DMS153 (cell line): ENCODE data around the gene HOATZ.

ENCODE experiments used
- DNase-seq: peaks from one replicate; lab custom pipeline; 2025; lab: John Stamatoyannopoulos, UW

The HOATZ gene

DNA sequence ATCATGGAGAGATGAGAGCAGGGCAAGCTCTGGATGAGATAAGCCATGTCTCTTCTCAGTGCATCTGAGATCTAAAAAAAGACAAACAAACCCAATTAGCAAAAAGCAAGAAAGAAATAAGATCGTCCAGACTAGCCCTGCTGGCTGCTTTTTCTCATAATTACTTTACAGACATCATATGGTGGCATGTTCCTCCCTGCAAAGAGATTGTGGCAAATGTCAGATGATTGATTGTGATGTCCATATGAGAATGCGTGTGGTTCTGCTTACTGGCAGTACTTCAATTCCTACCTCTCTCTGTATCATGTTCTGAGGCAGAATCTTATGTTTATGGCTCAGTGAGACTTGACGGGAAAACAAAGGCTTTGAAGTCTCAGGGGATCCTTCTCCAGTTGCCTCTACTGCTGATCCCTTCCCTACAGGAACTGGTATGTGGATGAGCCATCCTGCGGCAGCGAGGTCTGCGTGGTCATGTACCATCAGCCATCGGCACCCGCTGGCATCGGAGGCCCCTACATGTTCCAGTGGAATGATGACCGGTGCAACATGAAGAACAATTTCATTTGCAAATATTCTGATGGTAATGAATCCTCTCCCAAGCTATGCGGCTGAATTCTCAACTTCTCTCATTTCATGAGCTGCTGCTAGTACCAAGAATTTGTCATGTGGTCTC lies 34.8 kb downstream of the HOATZ start:
- DNase-seq: no peak

DNA sequence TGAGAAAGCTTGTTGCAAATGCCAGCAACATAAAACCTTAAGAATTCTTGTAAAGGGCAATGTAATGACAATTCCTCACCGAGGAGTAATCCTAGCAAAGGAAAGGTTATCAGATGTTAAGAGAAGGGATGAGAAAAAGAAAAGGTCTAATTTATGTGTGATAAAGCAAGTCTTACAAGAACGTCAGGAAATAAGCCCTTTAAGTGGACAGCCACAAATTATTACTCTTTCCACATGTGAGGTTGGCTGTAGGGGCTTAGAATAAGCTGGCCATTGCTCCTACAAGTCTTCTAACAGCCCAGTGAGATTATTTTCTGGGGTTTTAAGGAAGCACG lies 35.3 kb downstream of the HOATZ start:
- no peak for DNase-seq

DNA sequence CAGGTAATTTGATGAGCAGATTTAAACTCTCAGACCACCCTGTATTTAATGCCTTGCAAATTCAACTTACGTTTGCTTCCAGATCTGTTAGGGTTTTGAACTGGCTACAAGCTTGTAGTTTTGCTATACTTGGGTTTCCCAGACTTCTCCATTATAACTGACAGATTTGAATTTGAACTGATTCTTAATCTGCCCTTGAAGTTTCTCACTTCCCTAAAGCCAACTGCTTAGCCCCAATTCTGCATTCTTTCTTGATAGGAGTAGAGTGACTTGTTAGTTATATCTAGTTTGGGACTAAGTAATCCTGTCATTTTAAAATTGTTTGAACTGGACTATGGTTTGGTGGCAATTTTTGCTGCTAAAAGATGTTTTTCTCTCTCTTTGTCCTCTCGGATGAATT lies 35.7 kb downstream of the HOATZ start:
- DNase-seq: no peak

DNA sequence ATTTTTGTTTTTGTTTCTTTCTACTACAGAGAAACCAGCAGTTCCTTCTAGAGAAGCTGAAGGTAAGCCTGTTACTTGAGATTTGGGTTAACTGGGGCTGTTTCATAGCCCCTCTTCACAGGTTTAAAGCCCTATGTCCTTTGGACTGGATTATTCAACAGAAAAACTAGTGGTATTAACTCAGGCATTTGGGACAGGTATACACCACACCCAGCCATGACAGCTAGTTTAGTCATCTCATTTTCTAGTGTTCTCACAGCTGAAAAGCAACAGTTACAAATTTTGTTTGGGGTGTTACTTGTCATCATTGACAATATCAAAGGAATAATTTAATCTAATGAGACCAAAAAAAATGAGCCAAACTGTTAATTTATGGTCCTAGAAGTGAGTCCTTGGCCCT lies 40.0 kb downstream of the HOATZ start:
- no peak for DNase-seq

DNA sequence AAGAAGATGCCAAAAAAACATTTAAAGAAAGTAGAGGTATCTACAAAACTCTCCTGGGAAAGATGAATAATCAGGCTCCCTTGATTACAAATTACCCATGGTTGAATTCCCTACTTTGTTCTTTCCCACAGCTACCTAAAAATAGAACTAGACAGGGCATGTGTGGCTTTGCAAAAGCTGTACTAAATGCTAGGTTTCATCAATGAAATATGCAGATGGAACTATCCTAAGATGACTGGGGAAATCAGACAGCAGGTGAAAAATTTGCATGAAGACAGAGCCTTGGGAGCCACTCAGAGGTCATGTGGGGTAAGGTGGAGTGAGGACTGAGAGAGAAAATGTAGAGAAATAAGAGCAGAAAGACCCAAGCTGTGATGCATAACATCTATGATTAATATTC lies 40.7 kb downstream of the HOATZ start:
- no peak for DNase-seq

DNA sequence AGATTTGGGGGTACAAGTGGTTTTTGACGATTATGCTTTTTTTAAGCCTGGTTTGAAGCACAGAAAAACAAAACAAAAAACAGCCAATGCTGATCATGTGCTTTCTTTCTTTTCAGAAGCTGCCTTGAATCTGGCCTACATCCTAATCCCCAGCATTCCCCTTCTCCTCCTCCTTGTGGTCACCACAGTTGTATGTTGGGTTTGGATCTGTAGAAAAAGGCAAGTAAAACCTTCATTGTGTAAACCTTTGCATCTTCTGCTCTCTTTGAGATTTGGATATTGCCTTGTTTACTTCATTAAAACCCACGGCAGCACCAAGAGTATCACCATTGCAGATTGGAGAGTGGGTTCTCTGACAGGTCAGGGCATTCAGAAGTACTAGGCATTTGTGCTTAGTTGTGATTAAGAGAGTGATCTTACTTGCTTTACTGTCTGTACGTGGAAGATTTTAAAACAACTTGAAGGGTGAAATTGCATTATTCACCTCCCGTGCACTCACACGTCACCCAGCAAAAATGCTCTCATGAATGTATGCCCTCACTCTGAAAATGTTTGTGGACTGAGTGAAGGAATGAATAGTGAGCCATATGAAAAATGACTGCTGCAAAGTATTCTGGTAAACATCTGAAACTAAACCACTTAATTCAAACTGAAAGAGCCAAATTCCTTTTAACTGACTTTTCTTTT lies 43.0 kb downstream of the HOATZ start:
- DNase-seq: no peak

DNA sequence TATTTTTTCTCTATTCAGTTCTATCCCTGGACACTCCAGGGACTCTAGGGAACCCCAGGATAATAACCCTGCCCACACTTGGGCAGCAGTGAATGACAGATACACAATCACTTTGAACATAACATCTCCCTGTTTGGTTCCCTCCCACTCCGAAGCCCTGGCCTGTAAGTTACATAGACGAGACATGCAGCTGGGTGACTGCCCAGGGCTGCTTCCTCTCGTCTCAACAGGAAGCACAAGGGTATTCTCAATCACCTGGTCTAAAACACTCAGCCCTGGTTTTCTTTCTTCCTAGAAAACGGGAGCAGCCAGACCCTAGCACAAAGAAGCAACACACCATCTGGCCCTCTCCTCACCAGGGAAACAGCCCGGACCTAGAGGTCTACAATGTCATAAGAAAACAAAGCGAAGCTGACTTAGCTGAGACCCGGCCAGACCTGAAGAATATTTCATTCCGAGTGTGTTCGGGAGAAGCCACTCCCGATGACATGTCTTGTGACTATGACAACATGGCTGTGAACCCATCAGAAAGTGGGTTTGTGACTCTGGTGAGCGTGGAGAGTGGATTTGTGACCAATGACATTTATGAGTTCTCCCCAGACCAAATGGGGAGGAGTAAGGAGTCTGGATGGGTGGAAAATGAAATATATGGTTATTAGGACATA lies 45.4 kb downstream of the HOATZ start:
- DNase-seq: no peak

DNA sequence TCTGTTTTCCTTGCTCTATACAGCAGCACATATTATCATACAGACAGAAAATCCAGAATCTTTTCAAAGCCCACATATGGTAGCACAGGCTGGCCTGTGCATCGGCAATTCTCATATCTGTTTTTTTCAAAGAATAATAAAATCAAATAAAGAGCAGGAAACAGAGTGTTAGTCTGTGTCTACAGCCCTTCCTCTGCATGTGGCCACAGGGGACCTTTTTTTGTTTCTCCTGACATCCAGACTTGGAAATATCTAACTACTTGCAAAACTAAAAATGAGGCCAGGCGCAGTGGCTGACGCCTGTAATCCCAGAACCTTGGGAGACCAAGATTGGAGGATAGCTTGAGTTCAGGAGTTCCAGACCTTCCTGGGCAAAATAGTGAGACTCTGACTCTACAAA lies 46.2 kb downstream of the HOATZ start:
- no peak for DNase-seq

DNA sequence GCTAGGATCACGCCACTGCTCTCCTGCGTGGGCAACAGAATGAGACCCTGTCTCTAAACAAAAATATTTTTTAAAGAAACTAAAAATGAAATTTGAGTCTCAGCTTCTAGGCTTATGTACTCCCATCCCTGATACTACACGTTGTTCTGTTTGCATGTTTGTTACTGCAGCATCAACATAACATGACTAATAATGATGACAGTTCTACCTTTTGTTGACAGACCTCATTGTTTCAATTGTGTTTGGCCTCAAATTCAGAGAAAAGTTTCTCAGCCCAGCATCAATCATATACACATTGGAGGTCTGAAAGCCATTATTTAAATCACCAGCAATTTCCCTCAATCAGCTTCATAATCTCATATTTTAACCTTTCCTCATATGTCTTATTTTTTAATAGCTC lies 46.7 kb downstream of the HOATZ start:
- DNase-seq: no peak

DNA sequence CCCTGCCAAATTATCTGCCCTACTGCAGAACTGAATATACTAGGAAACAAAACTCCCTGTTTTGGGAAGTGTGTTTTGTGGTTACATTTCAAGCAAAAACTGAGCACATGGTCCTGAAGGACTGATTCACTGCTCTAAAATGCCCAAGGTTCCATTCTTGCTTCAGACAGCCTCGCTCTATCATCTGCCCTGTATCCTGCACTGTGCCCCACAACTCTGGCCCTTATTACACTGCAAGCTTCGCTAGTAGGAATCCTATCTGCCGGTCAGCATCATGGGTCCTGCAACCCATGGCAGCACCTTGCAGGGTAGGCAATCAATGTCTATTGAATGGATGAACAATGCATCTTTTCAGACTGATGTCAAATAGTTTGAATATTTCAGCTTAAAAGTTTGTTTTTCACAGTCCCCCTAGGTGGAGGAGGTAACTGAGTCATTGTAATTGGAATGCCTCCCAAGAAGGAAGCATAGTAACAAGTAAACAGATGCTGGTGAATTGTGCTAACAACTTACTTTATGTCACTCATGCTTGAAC lies 47.3 kb downstream of the HOATZ start:
- no peak for DNase-seq

DNA sequence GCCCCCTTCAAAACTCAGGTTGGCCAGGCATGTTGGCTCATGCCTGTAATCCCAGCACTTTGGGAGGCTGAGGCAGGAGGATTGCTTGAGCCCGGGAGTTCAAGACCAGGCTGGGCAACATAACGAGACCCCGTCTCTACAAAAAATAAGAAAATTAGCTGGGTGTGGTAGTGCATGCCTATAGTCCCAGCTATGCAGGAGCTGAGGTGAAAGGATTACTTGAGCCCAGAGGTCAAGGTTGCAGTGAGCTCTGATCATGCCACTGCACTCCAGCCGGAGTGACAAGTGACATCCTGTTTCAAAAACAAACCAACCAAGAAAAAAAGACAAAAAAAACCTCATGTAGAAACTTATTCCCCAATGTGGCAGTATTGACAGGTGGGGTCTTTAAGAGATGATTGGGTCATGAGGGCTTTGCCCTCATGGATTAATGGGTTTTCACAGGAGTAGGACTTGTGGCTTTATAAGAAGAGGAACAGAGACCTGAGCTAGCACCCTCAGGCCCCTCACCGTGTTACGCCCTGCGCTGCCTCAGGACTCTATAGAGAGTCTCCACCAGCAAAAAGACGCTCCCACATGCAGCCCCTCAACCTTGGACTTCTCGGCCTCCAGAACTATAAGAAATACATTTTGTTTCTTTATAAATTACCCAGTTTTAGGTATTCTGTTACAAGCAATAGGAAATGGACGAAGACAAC lies 48.3 kb downstream of the HOATZ start:
- no peak for DNase-seq

DNA sequence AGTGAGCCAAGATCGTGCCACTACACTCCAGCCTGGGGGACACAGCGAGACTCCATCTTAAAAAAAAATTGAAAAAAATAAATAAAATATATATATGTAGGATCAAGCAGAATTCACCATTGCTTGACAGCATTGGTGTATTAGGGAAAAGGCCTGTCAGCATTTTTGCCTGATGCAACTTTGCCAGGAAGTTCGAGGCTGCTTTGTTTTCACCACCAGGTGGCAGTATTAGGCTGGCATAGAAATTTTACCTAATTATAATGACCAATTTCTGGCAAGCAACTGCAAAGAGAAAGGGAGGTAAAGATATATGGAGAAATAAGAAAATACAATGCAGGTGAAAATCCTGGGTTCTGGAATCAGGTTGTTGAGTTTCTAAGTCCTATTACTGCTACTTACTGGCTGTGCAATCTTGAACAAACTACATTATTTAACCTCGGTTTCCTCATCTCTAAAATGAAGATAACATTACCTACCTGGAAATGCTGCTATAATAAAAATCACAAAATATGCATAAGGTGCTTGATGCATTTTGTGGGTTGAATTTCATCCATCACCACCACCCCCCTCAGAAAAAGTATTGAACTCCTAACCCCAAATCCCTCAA lies 50.6 kb downstream of the HOATZ start:
- DNase-seq: peak; percentile 55

DNA sequence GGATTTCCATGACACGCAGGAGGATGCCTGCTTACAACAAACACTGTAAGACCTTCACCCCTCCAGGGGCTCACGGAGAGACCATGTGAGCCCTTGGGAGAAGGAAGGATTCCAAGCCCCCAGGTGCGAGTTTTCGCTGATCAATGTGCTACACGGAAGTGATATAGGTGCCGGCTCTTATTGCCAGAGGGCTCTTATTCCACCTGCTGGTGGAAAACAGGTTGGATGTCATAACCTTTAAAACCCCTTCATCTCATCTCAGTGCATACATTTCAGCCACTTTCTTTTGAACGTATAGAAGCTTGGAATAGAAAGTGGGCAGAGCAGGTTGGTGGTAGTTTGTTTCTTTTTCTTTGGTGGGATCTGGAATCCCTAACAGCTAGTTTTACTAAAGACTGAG lies 51.7 kb downstream of the HOATZ start:
- no peak for DNase-seq

DNA sequence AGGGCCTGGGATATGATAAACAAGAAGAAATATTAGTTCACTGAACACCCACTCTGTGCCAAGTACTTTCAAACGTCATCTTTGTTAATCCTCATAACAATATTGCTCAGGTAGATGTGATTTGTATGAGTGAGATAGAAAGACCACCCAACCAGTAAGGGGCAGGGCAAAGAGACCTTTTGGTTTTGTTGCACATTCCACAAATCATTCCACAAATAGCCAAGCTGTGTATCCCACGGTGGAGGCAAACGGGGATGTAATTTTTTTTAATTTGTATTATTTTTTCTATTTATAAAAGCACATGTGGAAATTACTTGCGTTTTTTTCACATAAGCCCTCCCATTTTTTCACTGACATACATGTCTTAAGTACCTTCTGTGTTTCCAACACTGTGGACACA lies 54.9 kb downstream of the HOATZ start:
- DNase-seq: no peak

DNA sequence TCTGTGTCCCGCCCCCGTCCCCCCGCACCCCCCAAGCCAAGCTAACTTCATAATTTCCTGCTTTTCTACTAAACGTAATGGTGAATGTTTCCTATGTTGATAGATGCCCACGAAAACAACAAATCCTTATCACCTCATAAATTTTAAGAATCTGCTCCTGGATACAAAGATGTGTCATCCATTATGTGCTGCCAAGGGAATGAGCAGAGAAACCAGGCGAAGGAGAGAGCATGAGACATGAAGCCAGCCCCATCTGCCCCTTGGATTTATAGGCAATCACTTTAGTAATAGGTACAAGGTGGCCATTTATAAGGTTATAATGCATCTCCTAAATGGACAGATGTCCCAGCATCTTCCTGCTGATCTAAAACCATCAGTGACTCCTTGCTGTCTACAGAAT lies 56.2 kb downstream of the HOATZ start:
- no peak for DNase-seq

DNA sequence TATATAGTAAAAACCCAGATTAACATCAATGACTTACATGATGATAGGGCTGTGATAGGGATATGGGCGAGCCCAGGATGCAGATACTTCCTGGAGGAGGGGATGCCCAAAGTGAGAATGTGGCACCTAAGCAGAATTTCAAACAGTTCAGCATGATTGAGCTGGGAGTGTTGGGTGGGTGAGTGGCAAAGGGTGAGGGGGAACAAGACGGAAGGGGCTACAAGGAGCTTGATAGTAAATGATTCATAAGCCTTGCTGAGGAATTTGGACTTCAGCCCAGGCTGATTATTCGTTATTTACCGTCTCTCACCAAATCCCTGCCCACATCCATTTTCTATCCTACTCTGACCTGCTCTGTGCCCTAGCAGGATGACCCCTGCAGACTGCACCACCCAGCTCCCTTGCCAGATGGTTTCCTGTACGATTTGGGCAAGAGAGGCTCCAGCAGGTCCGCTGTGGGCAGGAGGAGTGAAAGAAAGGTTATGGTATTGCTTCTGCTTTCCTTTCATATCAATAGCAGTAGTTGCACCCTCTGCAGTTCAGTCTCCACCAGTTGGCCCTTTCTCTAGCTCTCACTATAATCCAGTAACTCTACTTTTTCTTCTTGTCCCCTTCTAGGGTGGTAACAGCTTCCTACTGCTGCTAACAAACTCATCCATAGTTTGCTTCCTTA lies 57.4 kb downstream of the HOATZ start:
- DNase-seq: no peak

DNA sequence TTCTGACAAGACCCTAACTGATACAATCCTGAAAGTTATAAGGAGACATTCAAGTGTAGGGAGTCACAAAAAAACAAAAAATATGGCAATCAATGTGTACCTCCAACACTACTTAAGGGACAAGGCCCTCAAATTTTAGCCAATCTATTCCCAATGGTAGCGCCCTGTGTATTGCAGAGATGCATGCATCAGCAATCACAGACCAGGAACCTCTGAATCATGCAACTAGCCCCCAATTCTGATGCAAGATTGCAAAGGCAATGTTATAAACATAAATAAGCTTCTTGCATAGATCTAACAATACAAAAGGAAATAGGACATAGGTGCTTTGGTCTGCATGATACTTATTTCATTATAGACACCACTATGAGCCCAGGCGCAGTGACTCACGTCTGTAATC lies 58.0 kb downstream of the HOATZ start:
- no peak for DNase-seq

DNA sequence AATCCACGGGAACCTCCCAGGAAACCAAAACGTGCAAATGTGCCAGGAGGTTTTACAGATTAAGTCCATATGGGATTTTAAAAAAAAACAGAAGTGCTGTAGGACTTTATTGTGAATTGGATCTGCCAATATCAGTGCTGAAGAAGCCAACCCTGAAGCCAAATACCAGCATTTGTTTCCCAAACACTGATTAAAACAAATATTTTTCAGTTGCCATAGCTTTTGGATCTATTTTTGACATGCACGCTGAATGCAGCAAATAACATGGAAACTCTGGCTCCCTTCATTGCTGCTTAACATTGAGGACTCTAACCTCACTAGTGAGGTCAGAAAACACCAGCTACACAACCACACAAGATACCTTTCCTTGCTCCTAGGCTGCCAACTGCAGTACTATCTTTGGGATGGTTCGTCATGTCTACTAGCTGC lies 59.3 kb downstream of the HOATZ start:
- no peak for DNase-seq

DNA sequence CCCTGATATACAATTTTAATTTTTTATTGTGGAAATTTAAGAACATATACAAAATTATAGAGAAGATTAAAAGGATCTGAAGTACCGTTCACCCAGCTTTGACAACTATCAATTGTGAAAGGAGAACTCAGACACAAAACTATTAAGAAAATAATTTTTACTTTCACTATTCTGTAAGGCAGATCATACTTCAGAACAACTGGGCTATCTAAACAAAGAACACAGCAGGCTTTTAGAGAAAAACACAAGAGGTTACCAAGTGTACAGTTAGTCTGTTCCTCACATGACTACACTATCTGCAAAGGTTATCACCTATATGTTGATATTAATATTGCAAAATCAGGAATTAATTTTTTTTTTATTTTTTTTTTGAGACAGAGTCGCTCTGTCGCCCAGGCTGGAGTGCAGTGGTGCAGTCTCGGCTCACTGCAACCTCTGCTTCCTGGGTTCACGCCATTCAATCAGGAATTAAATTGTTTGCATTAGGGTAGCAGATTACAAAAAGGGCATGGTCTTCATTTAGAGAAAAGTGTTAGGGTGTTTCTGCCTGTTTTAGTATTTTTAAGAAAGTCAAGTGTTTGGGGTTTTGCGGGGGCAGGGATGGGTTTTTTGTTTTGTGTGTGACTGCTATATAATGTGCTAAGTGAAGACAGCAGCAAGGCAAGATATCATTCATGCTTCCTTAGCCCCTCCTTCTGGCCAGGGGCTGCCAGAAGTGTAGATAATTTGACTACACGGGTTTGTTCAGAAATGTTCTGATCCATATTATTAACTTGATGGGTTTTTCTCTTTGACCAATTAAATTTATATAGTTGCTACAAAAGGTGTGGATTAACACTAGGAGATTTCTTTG lies 60.0 kb downstream of the HOATZ start:
- no peak for DNase-seq

DNA sequence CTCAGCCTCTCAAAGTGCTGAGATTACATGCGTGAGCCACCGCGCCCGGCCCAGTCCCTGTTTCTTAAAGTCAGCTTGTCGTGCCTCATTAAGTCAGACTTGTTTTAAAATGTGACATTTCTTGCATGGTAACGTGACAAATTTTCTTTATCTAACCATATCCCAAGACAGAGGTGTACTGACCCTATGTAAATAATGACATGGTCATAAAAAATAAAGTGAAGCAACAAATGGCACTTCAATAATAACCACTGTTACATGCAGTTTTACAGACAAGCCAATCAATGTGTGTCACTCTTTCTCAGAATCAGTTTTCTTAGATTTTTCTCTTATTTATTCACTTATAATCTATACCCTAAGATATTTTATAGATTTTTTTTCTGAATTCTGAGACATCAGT lies 61.2 kb downstream of the HOATZ start:
- no peak for DNase-seq

DNA sequence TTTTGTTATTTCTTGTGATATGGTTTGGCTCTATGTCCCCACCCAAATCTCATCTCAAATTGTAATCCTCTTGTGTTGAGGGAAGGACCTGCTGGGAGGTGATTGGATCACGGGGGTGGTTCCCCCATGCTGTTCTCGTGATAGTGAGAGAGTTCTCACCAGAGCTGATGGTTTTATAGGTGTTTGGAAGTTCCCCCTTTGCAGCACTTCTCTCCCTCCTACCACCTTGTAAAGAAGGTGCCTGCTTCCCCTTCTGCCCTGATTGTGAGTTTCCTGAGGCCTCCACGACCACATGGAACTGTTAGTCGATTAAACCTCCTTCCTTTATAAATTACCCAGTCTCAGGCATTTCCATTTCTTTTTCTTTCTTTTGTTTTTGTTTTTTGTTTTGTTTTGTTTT lies 63.2 kb downstream of the HOATZ start:
- no peak for DNase-seq
